Medulla oblongata (tissue), 1 donor: Measurements from ENCODE around the gene MFAP5.

Source experiments
- DNase-seq: peaks from one replicate; pipeline ENCODE4 v3.0.0-alpha.2; 2015; ENCODE audit errors: extremely low spot score

MFAP5 gene

GRCh38 chr12:8662593-8662992 is at the start of gene MFAP5:
Gene MFAP5 (minus strand): TSS chr12:8662826. CDS start chr12:8662104, 722 bp downstream.
- DNase-seq = no peak

- no peak for DNase-seq
Observed at GRCh38 chr12:8709124-8709830, 46.7 kb upstream of the MFAP5 start.

- DNase-seq = no peak
Observed at GRCh38 chr12:8702159-8702558, 39.5 kb upstream of the MFAP5 start.

GRCh38 chr12:8701046-8701660 is 38.5 kb upstream of the MFAP5 start:
- DNase-seq = no peak

GRCh38 chr12:8699714-8700113 is 37.1 kb upstream of the MFAP5 start:
- DNase-seq = no peak

GRCh38 chr12:8698879-8699278 is 36.3 kb upstream of the MFAP5 start:
- no peak for DNase-seq

GRCh38 chr12:8698132-8698851 is 35.7 kb upstream of the MFAP5 start:
- DNase-seq = peak; percentile 43

- DNase-seq = peak; percentile 85
Observed at GRCh38 chr12:8697476-8698131, 35.0 kb upstream of the MFAP5 start, which contains the start of gene RIMKLB. Gene RIMKLB (plus strand): TSS chr12:8697991. CDS start chr12:8713867, 15,876 bp downstream.

GRCh38 chr12:8697120-8697475 is 34.5 kb upstream of the MFAP5 start:
- peak; percentile 54 for DNase-seq

GRCh38 chr12:8696442-8697090 is 33.9 kb upstream of the MFAP5 start:
- peak; percentile 25 for DNase-seq

- no peak for DNase-seq
Observed at GRCh38 chr12:8695116-8695515, 32.5 kb upstream of the MFAP5 start.

- peak; percentile 90 for DNase-seq
Observed at GRCh38 chr12:8692573-8692972, 29.9 kb upstream of the MFAP5 start.

GRCh38 chr12:8689681-8690080 is 27.1 kb upstream of the MFAP5 start:
- peak; percentile 30 for DNase-seq

- peak; percentile 89 for DNase-seq
Observed at GRCh38 chr12:8687846-8688601, 25.4 kb upstream of the MFAP5 start.

GRCh38 chr12:8685051-8685450 is 22.4 kb upstream of the MFAP5 start:
- no peak for DNase-seq

- DNase-seq = no peak
Observed at GRCh38 chr12:8681129-8681884, 18.7 kb upstream of the MFAP5 start.

GRCh38 chr12:8680533-8680932 is 17.9 kb upstream of the MFAP5 start:
- no peak for DNase-seq

GRCh38 chr12:8678661-8679111 is 16.1 kb upstream of the MFAP5 start:
- DNase-seq = no peak

- DNase-seq = no peak
Observed at GRCh38 chr12:8677362-8677761, 14.7 kb upstream of the MFAP5 start.

GRCh38 chr12:8676651-8677050 is 14.0 kb upstream of the MFAP5 start:
- DNase-seq = no peak
